ENCODE results near the gene MYOG.

Gene MYOG

GRCh38 chr1:203077956-203078355, 7.9 kb downstream of the MYOG start (continued):
- no peak for TF ChIP-seq POU6F1 (CRISPR knock-in tag; IDR thresholded peaks at IDR 0.05; ENCODE audit: borderline replicate concordance, low read depth)
- no peak for TF ChIP-seq CREB5 (CRISPR knock-in tag; IDR thresholded peaks at IDR 0.05; ENCODE audit: low read depth)
- no peak for TF ChIP-seq ZNF565 (CRISPR knock-in tag; conservative IDR thresholded peaks at IDR 0.05; ENCODE audit: low read depth)
- no peak for TF ChIP-seq CSDC2 (CRISPR knock-in tag; IDR thresholded peaks at IDR 0.05)
- TF ChIP-seq ZNF70 (CRISPR knock-in tag; IDR thresholded peaks at IDR 0.05), result no peak
- no peak for TF ChIP-seq PPARA (CRISPR knock-in tag; IDR thresholded peaks at IDR 0.05; ENCODE audit: borderline replicate concordance)
- no peak for TF ChIP-seq TCF4 (CRISPR knock-in tag; IDR thresholded peaks at IDR 0.05; ENCODE audit: borderline replicate concordance)
- no peak for TF ChIP-seq RARB (CRISPR knock-in tag; IDR thresholded peaks at IDR 0.05)
- no peak for TF ChIP-seq SNAI2 (CRISPR knock-in tag; IDR thresholded peaks at IDR 0.05)

- TF ChIP-seq TSHZ2 (CRISPR knock-in tag; IDR thresholded peaks at IDR 0.05) (no peak), TOX (CRISPR knock-in tag; IDR thresholded peaks at IDR 0.05; ENCODE audit: borderline replicate concordance) (no peak), ESRRG (CRISPR knock-in tag; IDR thresholded peaks at IDR 0.05) (no peak), POU6F1 (CRISPR knock-in tag; IDR thresholded peaks at IDR 0.05; ENCODE audit: borderline replicate concordance, low read depth) (no peak)
- ATAC-seq, result no peak
Observed at GRCh38 chr1:203077367-203077766, 8.4 kb downstream of the MYOG start.

- TF ChIP-seq ISL1 (CRISPR knock-in tag; IDR thresholded peaks at IDR 0.05), result no peak
- TF ChIP-seq ZNF8 (CRISPR knock-in tag; IDR thresholded peaks at IDR 0.05), result no peak
- TF ChIP-seq CREB5 (CRISPR knock-in tag; IDR thresholded peaks at IDR 0.05; ENCODE audit: low read depth), result no peak
- no peak for TF ChIP-seq ZC3H10 (CRISPR knock-in tag; IDR thresholded peaks at IDR 0.05)
- no peak for TF ChIP-seq ESRRG (CRISPR knock-in tag; IDR thresholded peaks at IDR 0.05)
- TF ChIP-seq ZFP3 (CRISPR knock-in tag; IDR thresholded peaks at IDR 0.05), result no peak
- no peak for ATAC-seq
Observed at GRCh38 chr1:203076031-203076511, 9.7 kb downstream of the MYOG start.

- no peak for ATAC-seq
- TF ChIP-seq POU6F1 (CRISPR knock-in tag; IDR thresholded peaks at IDR 0.05; ENCODE audit: borderline replicate concordance, low read depth) (no peak), ESRRG (CRISPR knock-in tag; IDR thresholded peaks at IDR 0.05) (no peak), CSDC2 (CRISPR knock-in tag; IDR thresholded peaks at IDR 0.05) (no peak), ZNF70 (CRISPR knock-in tag; IDR thresholded peaks at IDR 0.05) (no peak), CSRNP3 (CRISPR knock-in tag; IDR thresholded peaks at IDR 0.05) (no peak), OSR1 (CRISPR knock-in tag; IDR thresholded peaks at IDR 0.05) (no peak), ZNF8 (CRISPR knock-in tag; IDR thresholded peaks at IDR 0.05) (no peak), SNAI2 (CRISPR knock-in tag; IDR thresholded peaks at IDR 0.05) (no peak), RARB (CRISPR knock-in tag; IDR thresholded peaks at IDR 0.05) (no peak), ISL1 (CRISPR knock-in tag; IDR thresholded peaks at IDR 0.05) (no peak), TCF4 (CRISPR knock-in tag; IDR thresholded peaks at IDR 0.05; ENCODE audit: borderline replicate concordance) (no peak), ZFP30 (CRISPR knock-in tag; IDR thresholded peaks at IDR 0.05) (no peak)
Observed at GRCh38 chr1:203075236-203076030, 10.4 kb downstream of the MYOG start.

Data from SK-N-SH treated with all-trans-retinoic acid at 6 μM for 48 hours (cell line).